LNCAP (cell line): Measurements from ENCODE around the gene ZBTB48.

Experiments used
- CTCF ChIP-seq: fragments of 450-650 bp; IDR thresholded peaks from 2 replicates; pipeline ENCODE4 v1.5.1; 2017; ENCODE audit warnings: mild to moderate bottlenecking

The ZBTB48 gene

GRCh38 chr1:6584126-6585080 lies 4.6 kb downstream of the ZBTB48 start:
- TF ChIP-seq CTCF: no peak

- no peak for TF ChIP-seq CTCF
Measured at GRCh38 chr1:6585081-6585722, 5.4 kb downstream of the ZBTB48 start.

GRCh38 chr1:6585841-6586240 lies 6.0 kb downstream of the ZBTB48 start:
- no peak for TF ChIP-seq CTCF

- TF ChIP-seq CTCF: no peak
Measured at GRCh38 chr1:6586404-6586816, 6.6 kb downstream of the ZBTB48 start.

GRCh38 chr1:6587261-6588005 lies 7.6 kb downstream of the ZBTB48 start:
- TF ChIP-seq CTCF: no peak

GRCh38 chr1:6588128-6588892 lies 8.5 kb downstream of the ZBTB48 start:
- TF ChIP-seq CTCF: no peak
